Heart left ventricle (tissue), 16 donors: ENCODE data around the gene ROR1. TPM values are rescaled to one million over a fixed set of nuclear protein-coding genes. Genes with fewer than 3 reads are reported as not detected.

Experiments
- ATAC-seq, 4 donors: fragments of 200-7000 bp; cut with Tn5 transposase; one replicate each; pipeline ENCODE4 v1.9.1; 2020 to 2022; ENCODE audit warnings: moderate library complexity in 4 of 4, mild to moderate bottlenecking in 3 of 4, moderate number of reproducible peaks in 1 of 4
- DNase-seq, 5 donors: peaks; one replicate each; pipeline ENCODE4 v3.0.0-alpha.2; 2020
- H3K27ac ChIP-seq, 12 donors: fragments of 200-600 bp; sonication (generic) in 4 of 12; one replicate each; pipeline versions ENCODE4 v1.5.0 to v1.8.0; 2016 to 2022; ENCODE audit warnings: mild to moderate bottlenecking in 2 of 12
- H3K27me3 ChIP-seq, 9 donors: fragments of 200-600 bp; sonication (generic) in 2 of 9; one replicate each; pipeline versions ENCODE4 v1.5.1 to v1.8.0; 2016 to 2022; ENCODE audit warnings: mild to moderate bottlenecking in 3 of 9
- H3K36me3 ChIP-seq, 9 donors: fragments of 200-600 bp; sonication (generic) in 2 of 9; one replicate each; pipeline versions ENCODE4 v1.5.0 to v1.8.0; 2018 to 2022; ENCODE audit warnings: mild to moderate bottlenecking in 2 of 9
- H3K4me1 ChIP-seq, 12 donors: fragments of 200-600 bp; sonication (generic) in 4 of 12; one replicate each; pipeline versions ENCODE4 v1.5.0 to v1.8.0; 2016 to 2022; ENCODE audit warnings: mild to moderate bottlenecking in 3 of 12
- H3K4me3 ChIP-seq, 12 donors: fragments of 200-600 bp; sonication (generic) in 4 of 12; one replicate each; pipeline versions ENCODE4 v1.5.0 to v1.8.0; 2017 to 2022; ENCODE audit warnings: mild to moderate bottlenecking in 9 of 12, moderate library complexity in 4 of 12
- H3K9me3 ChIP-seq, 12 donors: fragments of 200-600 bp; sonication (generic) in 4 of 12; one replicate each; pipeline versions ENCODE4 v1.5.0 to v1.8.0; 2016 to 2022; ENCODE audit warnings: mild to moderate bottlenecking in 1 of 12
- POLR2A ChIP-seq, 2 donors: fragments of 450-650 bp; IDR thresholded peaks; one replicate each; pipeline ENCODE4 v1.6.1; 2017; ENCODE audit warnings: antibody characterized with exemption in 2 of 2, mild to moderate bottlenecking in 2 of 2, moderate library complexity in 2 of 2
- WGBS, 4 donors: extraction: QIAGEN DNeasy Blood & Tissue Kit in 2 of 4; methylation state at CpG; one replicate each; pipeline versions ENCODE4 v1.1.5 to v1.1.7; 2013 to 2018; 5-methylcytosine and 5-hydroxymethylcytosine counted together
- intact Hi-C, 10 donors: fragments of 100-400 bp; cut with DNase I; formaldehyde crosslinking; loops; one replicate each; pipeline versions ENCODE4 v1.11.1 to v1.14.2; 2022
- polyA plus RNA-seq, 2 donors: library from polyadenylated mRNA; stranded (reverse); fragments of 200-250 nt; gene quantifications; one replicate each; pipeline ENCODE4 v1.2.3, GENCODE V29; 2013
- total RNA-seq, 9 donors: library from RNA; depleted of rRNA in 2 of 9; stranded (reverse); fragments of >200 nt in 2 of 9; fragmentation: NEBNext Ultra II Directional in 3 of 9; extraction: Animal tissue kit (Norgen Biotek cat#: 25700) in 3 of 9; gene quantifications; one replicate each; pipeline versions ENCODE4 v1.1.0 to v1.2.4, GENCODE V29; 2016 to 2023
- TF ChIP-seq, protein P1 (sequence below), 12 donors: fragments of 200-600 bp; sonication (generic) in 4 of 12; IDR thresholded peaks; one replicate each; pipeline versions ENCODE4 v1.5.0 to v1.8.0; 2018 to 2022; ENCODE audit warnings: antibody characterized with exemption in 12 of 12, mild to moderate bottlenecking in 5 of 12
- donor health status: ischemic (EF 13 %, LVEDD 7.1; RV severe dilation, severe dysfunction).
- donor health status: healthy with polysubstance abuse.
- donor health status: DM: no; HTN: yes; CAD: no.
- donor health status: DM: no; HTN: no; CAD: no.
- donor health status: ischemic (EF 25% LVEDD 6.9; RV normal size, moderate dysfunction).
- donor health status: ischemic (EF 25% LVEDD 5.7; RV mildly dilated, moderate dysfunction).
- donor health status: healthy.
- donor health status: DM: yes; HTN: yes; CAD: no.
- donor health status: ischemic (EF 35%, LVEDD 5.7; RV mildly dilated, moderate dysfunction).
- donor health status: nonischemic (EF 11% LVEDD 7.7; RV severe dilation, severe dysfunction).
- donor health status: DM: yes; HTN: yes; CAD: no.
- donor health status: PGD.
- donor health status: ischemic (EF 29% LVEDD 5.4; RV normal size, mild dysfunction).
- donor health status: nonischemic (EF 23%, LVEDD 6.1; RV moderate dilation, normal function).

Gene ROR1
- total and polyA plus RNA-seq, 11 donors: 4.1 to 35.3 (median 19.3) TPM

DNA sequence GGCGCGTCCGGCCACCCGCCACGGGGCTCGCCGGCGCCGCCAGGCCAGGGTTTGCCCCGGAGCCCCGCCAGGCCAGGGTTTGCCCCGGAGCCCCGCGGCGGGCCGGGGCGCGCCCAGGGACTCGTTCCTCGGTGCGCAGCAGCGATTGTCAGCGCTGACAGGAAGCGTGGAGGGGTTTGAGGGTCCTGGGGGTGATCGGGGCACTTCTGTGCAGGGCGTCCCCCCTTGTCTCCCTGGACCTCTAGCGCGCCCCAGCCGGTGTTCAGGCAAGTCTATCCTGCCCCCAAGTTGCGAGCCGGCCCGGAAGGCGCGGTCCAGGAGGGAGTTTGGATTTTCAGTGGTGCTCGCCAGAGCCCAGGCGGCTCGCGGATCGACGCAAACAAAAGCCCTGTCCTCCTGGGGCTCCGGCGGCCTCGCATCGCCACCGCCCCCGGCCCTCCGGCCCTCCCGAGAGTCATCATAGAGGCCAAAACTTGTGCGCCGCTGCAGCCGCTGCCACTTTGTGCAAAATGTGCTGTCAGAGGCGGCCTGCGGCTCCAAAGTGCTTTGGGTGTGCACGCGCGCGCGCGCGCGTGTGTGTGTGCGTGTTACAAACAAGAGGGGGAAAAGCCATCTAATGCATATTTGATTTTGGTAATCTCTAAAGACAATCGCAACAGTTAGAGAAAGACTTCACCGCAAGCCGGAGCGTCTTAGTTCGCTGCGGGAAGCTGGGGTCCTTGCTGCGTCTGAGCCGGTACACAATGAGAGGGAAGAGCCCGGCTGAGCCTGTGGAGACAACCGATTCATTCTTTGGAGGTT, 1.0 kb downstream of the ROR1 start:
- peaks cover 0 to 46% (median 0%) of the 10 kb centered on the region in 9 donors for H3K27me3 ChIP-seq
- H3K4me3 ChIP-seq: peak overlapping the region; percentile 55 to 94 (median 73)
- peak in 3 of 4 donors; percentile 38 to 43 (median 38) for ATAC-seq
- intact Hi-C loops: loop anchor here (2.0 to 10.0 kb wide), 21 partner anchors 70 to 470 kb away; no protein-coding TSS in a partner anchor
- peak overlapping the region; percentile 74 to 99 (median 92) for H3K27ac ChIP-seq
- H3K9me3 ChIP-seq: no peaks in the 10 kb centered on the region
- no peaks in the 10 kb centered on the region for H3K36me3 ChIP-seq
- WGBS, 4 donors: 1% methylated on average over 36 to 72 of the region's 72 CpGs
- peaks cover 0 to 45% (median 16%) of the 10 kb centered on the region in 12 donors for H3K4me1 ChIP-seq
- DNase-seq: peak in 4 of 5 donors; percentile 36 to 63 (median 48)
- TF ChIP-seq POLR2A (IDR thresholded peaks at IDR 0.05): no peak
- TF ChIP-seq, protein P1, sequence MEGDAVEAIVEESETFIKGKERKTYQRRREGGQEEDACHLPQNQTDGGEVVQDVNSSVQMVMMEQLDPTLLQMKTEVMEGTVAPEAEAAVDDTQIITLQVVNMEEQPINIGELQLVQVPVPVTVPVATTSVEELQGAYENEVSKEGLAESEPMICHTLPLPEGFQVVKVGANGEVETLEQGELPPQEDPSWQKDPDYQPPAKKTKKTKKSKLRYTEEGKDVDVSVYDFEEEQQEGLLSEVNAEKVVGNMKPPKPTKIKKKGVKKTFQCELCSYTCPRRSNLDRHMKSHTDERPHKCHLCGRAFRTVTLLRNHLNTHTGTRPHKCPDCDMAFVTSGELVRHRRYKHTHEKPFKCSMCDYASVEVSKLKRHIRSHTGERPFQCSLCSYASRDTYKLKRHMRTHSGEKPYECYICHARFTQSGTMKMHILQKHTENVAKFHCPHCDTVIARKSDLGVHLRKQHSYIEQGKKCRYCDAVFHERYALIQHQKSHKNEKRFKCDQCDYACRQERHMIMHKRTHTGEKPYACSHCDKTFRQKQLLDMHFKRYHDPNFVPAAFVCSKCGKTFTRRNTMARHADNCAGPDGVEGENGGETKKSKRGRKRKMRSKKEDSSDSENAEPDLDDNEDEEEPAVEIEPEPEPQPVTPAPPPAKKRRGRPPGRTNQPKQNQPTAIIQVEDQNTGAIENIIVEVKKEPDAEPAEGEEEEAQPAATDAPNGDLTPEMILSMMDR (IDR thresholded peaks at IDR 0.05): no peak

DNA sequence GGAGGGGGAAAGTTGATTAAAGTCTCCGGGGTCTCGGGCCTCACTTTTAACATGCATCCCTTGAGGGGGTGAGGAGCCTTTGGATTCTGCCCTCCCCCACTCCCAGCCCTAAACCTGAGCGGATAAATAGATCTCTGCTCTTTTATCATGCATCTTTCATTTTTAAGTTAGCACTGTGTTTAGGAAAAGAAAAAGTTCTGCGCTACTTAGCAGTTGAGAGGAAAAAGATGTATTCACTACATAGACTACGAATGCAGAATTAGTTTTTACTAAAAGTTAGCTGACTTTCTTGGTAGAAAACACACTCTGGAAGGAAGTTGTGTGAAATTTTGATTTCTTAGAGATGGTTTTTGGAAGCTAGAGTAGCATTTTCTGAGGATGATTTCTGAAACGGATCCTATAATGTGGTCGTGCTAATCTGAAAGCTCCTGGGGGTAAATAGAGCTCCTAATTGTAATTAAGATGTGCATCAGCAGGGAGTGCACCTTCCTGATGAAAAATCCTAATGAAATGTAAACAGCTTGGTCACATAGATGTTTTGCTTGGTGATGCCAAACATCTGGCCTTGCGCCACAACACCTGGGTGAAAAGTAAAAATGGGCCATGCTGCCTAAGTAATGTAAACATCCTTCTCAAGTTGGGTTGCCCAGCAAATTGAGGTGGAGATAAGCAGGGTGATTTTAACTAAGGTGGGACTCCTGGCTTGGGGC, 1.8 kb downstream of the ROR1 start:
- Histone ChIP-seq H3K27me3 (peaks cover 0 to 46% (median 0%) of the 10 kb centered on the region in 9 donors), H3K36me3 (no peaks in the 10 kb centered on the region), H3K9me3 (no peaks in the 10 kb centered on the region), H3K4me3 (peak overlapping the region; percentile 55 to 94 (median 73)), H3K4me1 (peaks cover 0 to 52% (median 22%) of the 10 kb centered on the region in 12 donors), H3K27ac (peak overlapping the region in 10 of 12 donors; percentile 74 to 99 (median 93))
- intact Hi-C loops: loop anchor here (2.0 to 10.0 kb wide), 16 partner anchors 71 to 469 kb away; no protein-coding TSS in a partner anchor
- 36 to 40% (median 38%) methylated on average over 8 of the region's 8 CpGs for WGBS, 4 donors
- TF ChIP-seq POLR2A (IDR thresholded peaks at IDR 0.05): no peak
- TF ChIP-seq, protein P1 (IDR thresholded peaks at IDR 0.05): no peak
- peak in 1 of 4 donors; percentile 1 for ATAC-seq
- no peak for DNase-seq

DNA sequence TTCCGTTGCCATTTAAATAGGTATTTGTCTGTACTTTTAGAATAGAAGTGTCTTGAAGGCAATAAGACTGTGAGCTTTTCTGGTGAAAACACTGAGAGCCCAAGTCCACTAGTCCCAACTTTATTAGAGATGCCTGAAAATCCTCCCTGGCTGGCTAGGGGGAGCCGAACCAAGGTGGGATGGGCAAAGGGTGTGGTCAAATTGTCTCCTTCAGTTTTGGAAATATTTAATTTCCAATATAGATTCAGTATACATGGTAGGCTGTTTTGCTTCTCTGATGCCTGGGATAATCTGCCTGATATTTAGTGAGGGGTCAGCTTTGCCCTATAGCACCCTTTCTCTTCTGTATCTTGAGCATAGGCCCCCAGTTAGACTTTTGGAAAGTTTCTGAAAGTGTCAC, 3.5 kb downstream of the ROR1 start:
- DNase-seq (no peak), ATAC-seq (no peak)
- TF ChIP-seq POLR2A (IDR thresholded peaks at IDR 0.05): no peak
- TF ChIP-seq, protein P1 (IDR thresholded peaks at IDR 0.05): peak in 1 of 12 donors; percentile 8
- Histone ChIP-seq H3K27ac (no peak overlapping the region), H3K4me3 (peak overlapping the region in 1 of 12 donors; percentile 79), H3K27me3 (peaks cover 0 to 44% (median 0%) of the 10 kb centered on the region in 9 donors), H3K9me3 (no peaks in the 10 kb centered on the region), H3K36me3 (no peaks in the 10 kb centered on the region), H3K4me1 (peaks cover 0 to 60% (median 22%) of the 10 kb centered on the region in 12 donors)
- WGBS, 4 donors: 76 to 85% (median 83%) methylated on average over 2 of the region's 2 CpGs
- intact Hi-C loops: loop anchor here (5.0 to 10.0 kb wide), 14 partner anchors 72 to 468 kb away; no protein-coding TSS in a partner anchor
